BLaER1 treated with 17β-estradiol and CSF1 and Interleukin-3, amounts not matched to agents 10 nM and 100 nM (cell line): ENCODE measurements around the gene PRKRIP1.
A peak's percentile ranks its signal among the peaks of the same experiment; 100 is the strongest.

Experiments
- H3K27ac ChIP-seq, 11 experiments: shearing (Covaris generic); formaldehyde crosslinking; 2 replicates each; pipeline ENCODE4 v1.8.1; 2022
- H3K27me3 ChIP-seq, 11 experiments: shearing (Covaris generic); formaldehyde crosslinking; 2 replicates each; pipeline ENCODE4 v1.8.1; 2022
- H3K36me3 ChIP-seq, 11 experiments: shearing (Covaris generic); formaldehyde crosslinking; 2 replicates each; pipeline ENCODE4 v1.8.1; 2022
- H3K4me1 ChIP-seq, 10 experiments: shearing (Covaris generic); formaldehyde crosslinking; 2 replicates each; pipeline ENCODE4 v1.8.1; 2022
- H3K4me2 ChIP-seq, 11 experiments: shearing (Covaris generic); formaldehyde crosslinking; 2 replicates each; pipeline ENCODE4 v1.8.1; 2022
- H3K4me3 ChIP-seq, 10 experiments: shearing (Covaris generic); formaldehyde crosslinking; 2 replicates each; pipeline ENCODE4 v1.8.1; 2022
- H3K9ac ChIP-seq, 11 experiments: shearing (Covaris generic); formaldehyde crosslinking; 2 replicates each; pipeline ENCODE4 v1.8.1; 2022
- H3K9me3 ChIP-seq, 11 experiments: shearing (Covaris generic); formaldehyde crosslinking; replicated peaks in 1 of 11; 2 replicates each; pipeline ENCODE4 v1.8.1; 2022
- H4K20me1 ChIP-seq, 11 experiments: shearing (Covaris generic); formaldehyde crosslinking; 2 replicates each; pipeline ENCODE4 v1.8.1; 2022
- Cebpa-rat ChIP-seq, 11 experiments: shearing (Covaris generic); IDR thresholded peaks; 2 replicates each; pipeline ENCODE4 v1.8.1; 2022

PRKRIP1 gene

DNA sequence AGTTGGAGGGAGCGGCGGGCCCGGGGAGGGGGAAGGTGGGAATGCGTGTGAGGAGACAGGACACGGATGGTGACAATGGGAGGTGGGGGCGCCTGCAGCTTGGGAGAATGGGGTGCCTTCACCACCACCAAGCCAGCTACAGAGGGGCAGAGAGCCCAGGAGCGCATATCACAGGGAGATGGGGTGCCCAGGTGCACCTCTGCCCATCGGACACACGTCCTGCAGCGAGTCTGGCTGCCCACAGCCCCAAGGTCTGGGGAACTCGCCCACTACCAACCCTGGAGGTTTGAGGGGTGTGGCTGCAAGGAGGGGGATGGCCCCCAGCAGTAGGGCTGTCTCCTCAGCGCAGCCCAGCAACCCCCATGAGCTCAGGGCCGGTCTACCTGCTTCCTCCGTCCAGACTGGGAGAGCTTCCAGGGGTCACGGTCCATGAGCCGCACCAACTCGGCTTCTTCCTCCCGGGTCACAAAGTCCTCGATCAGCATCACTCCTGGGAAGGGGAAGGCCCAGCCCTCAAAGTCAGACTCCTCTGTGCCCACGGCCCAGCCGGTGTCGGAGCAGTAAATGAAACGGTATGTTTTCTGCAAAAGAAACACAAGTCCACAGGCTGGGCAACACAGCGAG is 63.2 kb downstream of the PRKRIP1 start:
- Histone ChIP-seq H4K20me1 (peaks cover 0 to 65% (median 21%) of the 10 kb centered on the region in 11 experiments; a peak in 15 of 22 replicates), H3K27me3 (no peaks in the 10 kb centered on the region), H3K9me3 (no peaks in the 10 kb centered on the region), H3K4me1 (peaks cover 30 to 50% (median 37%) of the 10 kb centered on the region in 10 experiments), H3K27ac (no peak overlapping the region), H3K4me3 (no peak overlapping the region), H3K9ac (no peak overlapping the region), H3K36me3 (peaks cover 33 to 47% (median 38%) of the 10 kb centered on the region in 11 experiments), H3K4me2 (no peak overlapping the region)
- no peak for TF ChIP-seq Cebpa-rat (IDR thresholded peaks at IDR 0.05)

- Histone ChIP-seq H3K27ac (no peak overlapping the region), H3K4me3 (no peak overlapping the region), H3K36me3 (peaks cover 33 to 47% (median 38%) of the 10 kb centered on the region in 11 experiments)
Observed at GRCh38 chr7:102460467-102460866, 64.3 kb downstream of the PRKRIP1 start.

DNA sequence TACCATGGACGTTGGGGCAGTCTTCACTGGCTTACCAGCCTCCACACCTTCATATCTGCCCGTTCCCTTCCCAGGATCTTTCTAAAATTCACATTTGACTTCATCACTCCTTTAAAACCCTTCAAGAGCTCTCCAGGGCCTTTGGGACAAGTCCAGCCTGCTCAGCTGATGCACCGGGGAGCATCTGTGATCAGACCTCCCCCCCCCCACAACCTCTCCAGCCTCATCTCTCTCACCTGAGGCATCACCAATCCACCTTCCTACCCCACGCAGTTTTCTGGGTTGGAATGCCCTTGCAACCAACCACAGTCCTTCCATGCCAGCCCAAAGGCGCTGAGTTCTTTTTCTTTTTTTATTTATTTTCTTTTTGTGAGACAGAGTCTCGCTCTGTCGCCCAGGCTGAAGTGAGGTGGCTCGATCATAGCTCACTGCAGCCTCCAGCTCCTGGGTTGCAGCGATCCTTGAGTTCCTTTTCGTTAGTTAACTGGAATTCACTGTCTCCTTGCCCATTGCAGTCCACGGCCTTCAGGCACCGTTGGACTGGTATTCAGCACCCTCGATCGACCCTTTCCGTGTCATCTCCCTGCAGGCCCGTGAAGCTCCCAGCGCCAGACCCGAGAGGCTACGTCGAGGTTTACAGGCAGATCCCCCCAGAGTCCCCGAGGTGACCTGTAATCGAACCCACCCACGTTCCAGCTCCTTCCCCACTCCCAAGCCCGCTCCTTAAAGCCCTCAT is 67.8 kb downstream of the PRKRIP1 start:
- no peak for TF ChIP-seq Cebpa-rat (IDR thresholded peaks at IDR 0.05)
- H3K4me1 ChIP-seq, result peaks cover 24 to 63% (median 48%) of the 10 kb centered on the region in 10 experiments
- peak overlapping the region; percentile 47 to 86 (median 80); a peak in 21 of 22 replicates for H3K27ac ChIP-seq

More at GRCh38 chr7:102460467-102460866, 64.3 kb downstream of the PRKRIP1 start:
- no peaks in the 10 kb centered on the region for H3K27me3 ChIP-seq
- H3K4me1 ChIP-seq, result peaks cover 19 to 42% (median 28%) of the 10 kb centered on the region in 10 experiments
- H3K9ac ChIP-seq, result peak overlapping the region in 1 of 11 experiments; percentile 18; a peak in 1 of 22 replicates
- H3K4me2 ChIP-seq, result no peak overlapping the region
- peaks cover 0 to 54% (median 13%) of the 10 kb centered on the region in 11 experiments; a peak in 16 of 22 replicates for H4K20me1 ChIP-seq
- H3K9me3 ChIP-seq, result no peaks in the 10 kb centered on the region
- TF ChIP-seq Cebpa-rat (IDR thresholded peaks at IDR 0.05), result no peak

DNA sequence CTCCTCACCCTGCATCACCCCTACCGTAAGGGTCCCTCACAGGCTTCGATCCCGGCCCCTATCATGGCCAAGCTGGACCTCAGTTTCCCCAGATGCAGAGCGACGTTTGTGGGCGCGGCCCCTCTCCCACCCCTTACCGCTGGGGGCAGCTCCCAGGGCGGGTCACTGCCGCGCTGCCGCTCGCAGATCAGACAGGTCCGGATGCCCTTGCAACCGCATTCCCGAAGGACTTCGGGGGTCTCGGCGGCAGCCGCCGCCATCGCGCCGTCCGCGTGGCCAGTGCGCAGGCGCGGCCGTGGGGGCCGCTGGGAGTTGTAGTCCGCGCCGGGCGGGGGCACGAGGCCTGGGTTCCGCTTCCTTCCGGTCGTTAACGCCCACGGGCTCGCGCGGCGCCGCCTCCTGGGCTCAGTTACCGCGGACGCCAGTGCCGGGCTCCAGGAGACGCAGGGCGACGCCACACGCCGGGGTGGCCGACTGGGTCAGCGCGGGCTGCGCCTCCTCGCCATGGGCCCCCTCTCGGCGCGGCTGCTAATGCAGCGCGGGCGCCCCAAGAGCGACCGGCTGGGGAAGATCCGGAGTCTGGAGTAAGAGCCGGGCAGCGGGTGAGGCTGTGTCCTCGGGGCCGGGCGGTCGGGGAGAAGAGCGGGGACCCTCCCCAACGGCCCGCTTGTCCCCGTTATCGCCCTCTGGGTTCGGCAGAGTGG is 68.6 kb downstream of the PRKRIP1 start, which contains the start of the genes ALKBH4 and LRWD1:
ALKBH4 (minus strand) TSS at position 287 of the 704 bp plus-strand sequence; CDS start at position 260, 27 bp downstream.
LRWD1 (plus strand) TSS at position 408 of the 704 bp plus-strand sequence; CDS start at position 505, 97 bp downstream.
- Histone ChIP-seq H3K4me2 (peak within 1 kb of the TSS; percentile 77 to 99 (median 94)), H4K20me1 (peaks cover 0 to 48% (median 8%) of the 10 kb centered on the region in 11 experiments; a peak in 13 of 22 replicates), H3K27me3 (no peaks in the 10 kb centered on the region), H3K9ac (peak within 1 kb of the TSS; percentile 84 to 94 (median 87)), H3K4me3 (peak within 1 kb of the TSS; percentile 84 to 99 (median 90)), H3K27ac (peak within 1 kb of the TSS; percentile 47 to 86 (median 80); a peak in 21 of 22 replicates), H3K36me3 (peaks cover 0 to 32% (median 18%) of the 10 kb centered on the region in 11 experiments; a peak in 17 of 22 replicates), H3K9me3 (no peaks in the 10 kb centered on the region), H3K4me1 (peaks cover 24 to 66% (median 54%) of the 10 kb centered on the region in 10 experiments)
- TF ChIP-seq Cebpa-rat (IDR thresholded peaks at IDR 0.05), result no peak

More for the DNA sequence above, 67.8 kb downstream of the PRKRIP1 start:
- peaks cover 0 to 41% (median 8%) of the 10 kb centered on the region in 11 experiments; a peak in 13 of 22 replicates for H4K20me1 ChIP-seq
- no peaks in the 10 kb centered on the region for H3K9me3 ChIP-seq
- H3K4me2 ChIP-seq, result peak overlapping the region; percentile 77 to 99 (median 93)
- no peaks in the 10 kb centered on the region for H3K27me3 ChIP-seq
- peak overlapping the region; percentile 84 to 94 (median 87) for H3K9ac ChIP-seq
- H3K36me3 ChIP-seq, result peaks cover 4 to 31% (median 17%) of the 10 kb centered on the region in 11 experiments; a peak in 21 of 22 replicates
- H3K4me3 ChIP-seq, result peak overlapping the region; percentile 84 to 99 (median 90)

DNA sequence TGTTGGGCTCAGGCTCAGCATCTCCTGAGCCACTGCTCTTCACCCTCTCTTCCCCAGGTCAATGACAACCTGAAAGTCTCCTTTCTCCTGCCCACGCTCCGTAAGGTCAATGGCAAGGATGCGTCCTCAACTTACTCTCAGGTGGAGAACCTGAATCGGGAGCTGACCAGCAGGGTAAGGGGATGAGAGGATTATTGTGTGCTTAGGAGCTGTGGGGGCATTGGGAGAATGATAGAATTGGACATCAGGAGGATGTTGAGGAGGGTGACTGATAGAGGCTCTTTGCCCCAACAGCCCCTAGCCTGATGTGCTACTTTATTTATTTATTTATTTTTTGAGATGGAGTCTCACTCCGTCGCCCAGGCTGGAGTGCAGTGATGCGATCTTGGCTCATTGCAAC is 69.9 kb downstream of the PRKRIP1 start:
- no peaks in the 10 kb centered on the region for H3K27me3 ChIP-seq
- peaks cover 0 to 39% (median 28%) of the 10 kb centered on the region in 11 experiments; a peak in 19 of 22 replicates for H3K36me3 ChIP-seq
- peak overlapping the region; percentile 84 to 99 (median 90); a peak in 19 of 20 replicates for H3K4me3 ChIP-seq
- peak overlapping the region in 10 of 11 experiments; percentile 84 to 94 (median 88); a peak in 19 of 22 replicates for H3K9ac ChIP-seq
- H3K27ac ChIP-seq, result no peak overlapping the region; a peak in 1 of 22 replicates
- H4K20me1 ChIP-seq, result peaks cover 0 to 56% (median 8%) of the 10 kb centered on the region in 11 experiments; a peak in 13 of 22 replicates
- no peak for TF ChIP-seq Cebpa-rat (IDR thresholded peaks at IDR 0.05)
- H3K4me1 ChIP-seq, result peaks cover 24 to 66% (median 54%) of the 10 kb centered on the region in 10 experiments
- H3K4me2 ChIP-seq, result peak overlapping the region; percentile 77 to 99 (median 93)
- H3K9me3 ChIP-seq, result no peaks in the 10 kb centered on the region

DNA sequence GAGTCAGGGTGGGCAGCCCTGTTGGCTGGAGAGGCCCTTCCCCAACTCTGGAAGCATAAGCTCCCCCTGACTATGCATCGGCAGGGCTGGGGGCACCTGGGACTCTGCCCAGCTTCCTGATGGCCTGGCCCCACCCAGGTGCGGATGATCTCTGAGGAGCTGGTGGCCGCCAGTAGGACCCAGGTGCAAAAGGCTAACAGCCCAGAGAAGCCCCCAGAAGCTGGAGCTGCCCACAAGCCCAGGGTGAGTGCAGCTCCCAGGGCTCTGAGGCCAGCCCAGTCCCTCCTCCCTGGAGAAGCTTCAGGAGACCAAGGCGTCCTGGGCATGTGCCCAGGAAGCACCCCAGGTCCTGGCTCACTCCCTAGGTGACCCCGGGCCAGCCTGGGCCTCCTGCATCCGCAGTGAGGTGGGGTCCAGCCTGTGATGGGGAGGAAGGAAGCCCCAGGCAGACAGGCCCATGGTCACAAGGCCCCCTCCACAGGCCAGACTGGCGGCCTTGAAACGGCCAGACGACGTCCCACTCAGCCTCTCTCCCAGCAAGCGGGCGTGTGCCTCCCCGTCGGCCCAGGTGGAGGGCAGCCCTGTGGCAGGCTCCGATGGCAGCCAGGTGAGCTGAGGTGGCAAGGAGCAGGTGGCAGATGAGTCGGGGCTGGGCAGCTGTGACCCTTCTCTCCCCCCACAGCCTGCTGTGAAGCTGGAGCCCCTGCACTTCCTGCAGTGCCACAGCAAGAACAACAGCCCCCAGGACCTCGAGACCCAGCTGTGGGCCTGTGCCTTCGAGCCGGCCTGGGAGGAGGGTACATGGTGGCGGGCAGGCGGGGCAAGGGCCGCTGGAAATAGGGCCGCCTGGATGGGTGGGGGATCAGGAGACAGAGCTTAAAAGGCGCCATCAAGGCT is 71.7 kb downstream of the PRKRIP1 start:
- Histone ChIP-seq H4K20me1 (peaks cover 3 to 73% (median 20%) of the 10 kb centered on the region in 11 experiments; a peak in 18 of 22 replicates), H3K4me3 (no peak overlapping the region), H3K9ac (peak overlapping the region in 10 of 11 experiments; percentile 4 to 63 (median 32); a peak in 14 of 22 replicates), H3K9me3 (no peaks in the 10 kb centered on the region), H3K36me3 (peaks cover 11 to 56% (median 43%) of the 10 kb centered on the region in 11 experiments; a peak in 21 of 22 replicates), H3K27me3 (no peaks in the 10 kb centered on the region), H3K27ac (peak overlapping the region in 3 of 11 experiments; percentile 4 to 40 (median 18); a peak in 3 of 22 replicates), H3K4me2 (peak overlapping the region in 8 of 11 experiments; percentile 8 to 77 (median 43); a peak in 15 of 22 replicates), H3K4me1 (peaks cover 24 to 65% (median 52%) of the 10 kb centered on the region in 10 experiments)
- TF ChIP-seq Cebpa-rat (IDR thresholded peaks at IDR 0.05), result no peak
